ENCODE results near the gene CLIC4. TPM values are rescaled to one million over a fixed set of nuclear protein-coding genes. Genes with fewer than 3 reads are reported as not detected.
"Not testable (repeated sequence)": the region's sequence is repeated elsewhere in the genome, so short reads cannot be mapped to it uniquely, and the experiment has no call there.

CLIC4 gene
- 10 to 100 TPM; 15.3 to 29.8 TPM for polyA plus RNA-seq

DNA sequence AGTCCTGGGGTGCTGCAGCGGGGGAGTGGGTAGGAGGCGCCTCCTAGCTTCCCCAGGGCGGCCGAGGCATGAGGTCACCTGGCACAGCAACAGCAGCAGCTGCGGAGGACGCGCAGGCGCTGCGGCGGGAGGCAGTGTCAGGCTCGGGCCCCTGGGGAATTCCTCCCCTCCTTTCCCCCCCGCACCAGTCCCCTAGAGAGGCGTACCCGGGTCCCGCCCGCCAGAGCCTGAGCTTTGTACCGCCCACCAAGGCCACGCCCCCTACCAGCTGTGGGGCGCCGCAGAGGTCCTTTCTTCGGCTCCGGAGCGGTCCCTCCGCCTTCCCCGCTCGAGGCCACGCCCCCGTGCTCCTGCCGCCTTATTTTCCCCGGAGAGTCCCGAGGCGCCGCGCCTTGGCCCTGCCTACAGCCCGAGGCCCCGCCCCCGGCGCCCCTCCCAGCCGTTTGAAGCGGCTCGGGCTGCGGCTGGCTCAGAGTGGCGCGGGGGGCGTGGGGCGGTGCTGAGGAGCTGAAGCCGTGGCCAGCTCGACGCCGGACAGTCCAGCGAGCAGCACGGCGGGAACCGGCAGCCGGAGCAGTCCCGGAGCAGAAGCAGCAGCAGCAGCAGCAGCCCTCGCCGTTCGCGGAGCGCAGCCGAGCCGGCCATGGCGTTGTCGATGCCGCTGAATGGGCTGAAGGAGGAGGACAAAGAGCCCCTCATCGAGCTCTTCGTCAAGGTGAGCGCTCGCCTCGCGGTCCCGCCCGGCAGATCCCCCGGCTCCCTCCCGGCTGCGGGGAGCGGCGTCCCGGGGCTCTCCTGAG is at the start of gene CLIC4:
Gene CLIC4, plus strand, starts transcription at position 537 of the 800 bp plus-strand sequence. Its CDS starts 107 bp downstream, at position 644.
- WGBS, 2 donors = 0% methylated on average over 61 to 80 of the region's 80 CpGs
- Histone ChIP-seq H3K27me3 (ENCODE audit: control insufficient read depth in 1 of 2, insufficient read depth in 2 of 2, low read length in 2 of 2) (no peaks in the 10 kb centered on the region), H3K4me1 (ENCODE audit: control insufficient read depth in 2 of 2, insufficient read depth in 2 of 2, low read length in 1 of 2) (no peaks in the 10 kb centered on the region), H3K4me3 (ENCODE audit: low read depth in 1 of 2, low read length in 2 of 2) (peak within 1 kb of the TSS; percentile 62 to 88), H3K27ac (ENCODE audit: low read depth in 2 of 2, low read length in 1 of 2) (peak within 1 kb of the TSS; percentile 89), H3K36me3 (ENCODE audit: control insufficient read depth in 2 of 2, insufficient read depth in 2 of 2, low read length in 1 of 2) (no peaks in the 10 kb centered on the region), H3K9me3 (ENCODE audit: control insufficient read depth in 2 of 2, insufficient read depth in 1 of 2, low read depth in 1 of 2, low read length in 1 of 2) (no peaks in the 10 kb centered on the region)

DNA sequence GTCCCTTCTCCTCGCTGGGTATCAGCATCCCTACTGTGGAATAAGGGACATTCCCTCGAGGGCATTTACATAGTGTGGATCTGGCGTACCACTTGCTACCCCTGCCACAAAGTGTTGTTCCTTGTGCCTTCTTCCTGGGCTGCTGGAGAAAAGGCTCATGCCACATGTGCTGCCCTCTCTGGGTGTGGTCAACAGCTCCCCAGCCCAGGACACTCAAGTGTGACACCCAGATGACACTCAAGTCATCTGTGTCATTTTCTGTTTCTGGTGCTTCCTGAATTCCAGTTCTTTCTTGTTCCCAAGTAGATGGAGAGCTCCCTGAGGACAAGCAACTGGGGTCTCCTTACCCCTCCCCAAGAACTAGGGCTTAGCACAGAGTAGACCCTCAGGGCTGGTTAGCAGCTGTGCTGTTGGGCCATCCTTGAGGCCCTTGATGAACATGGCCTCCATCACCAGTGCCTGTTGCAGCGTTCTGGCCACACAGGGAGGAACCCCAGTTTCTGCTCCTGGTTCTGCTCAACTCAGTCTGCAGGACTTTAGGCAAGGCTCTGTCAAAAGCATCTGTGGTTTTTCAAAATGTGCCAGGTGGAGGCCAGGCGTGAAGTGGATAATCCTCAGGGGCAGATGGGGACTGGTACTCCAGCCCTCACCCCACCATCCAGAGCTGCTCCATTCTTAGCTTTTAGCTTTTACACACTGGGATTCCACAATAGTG is 49.0 kb upstream of the CLIC4 start:
- H3K4me1 ChIP-seq (ENCODE audit: control insufficient read depth in 2 of 2, insufficient read depth in 2 of 2, low read length in 1 of 2) = no peaks in the 10 kb centered on the region
- H3K4me3 ChIP-seq (ENCODE audit: low read depth in 1 of 2, low read length in 2 of 2) = no peak overlapping the region
- H3K27me3 ChIP-seq (ENCODE audit: control insufficient read depth in 1 of 2, insufficient read depth in 2 of 2, low read length in 2 of 2) = no peaks in the 10 kb centered on the region
- no peaks in the 10 kb centered on the region for H3K36me3 ChIP-seq (ENCODE audit: control insufficient read depth in 2 of 2, insufficient read depth in 2 of 2, low read length in 1 of 2)
- 88 to 90% methylated on average over 5 of the region's 5 CpGs for WGBS, 2 donors
- no peak overlapping the region for H3K27ac ChIP-seq (ENCODE audit: low read depth in 2 of 2, low read length in 1 of 2)
- H3K9me3 ChIP-seq (ENCODE audit: control insufficient read depth in 2 of 2, insufficient read depth in 1 of 2, low read depth in 1 of 2, low read length in 1 of 2) = no peaks in the 10 kb centered on the region

DNA sequence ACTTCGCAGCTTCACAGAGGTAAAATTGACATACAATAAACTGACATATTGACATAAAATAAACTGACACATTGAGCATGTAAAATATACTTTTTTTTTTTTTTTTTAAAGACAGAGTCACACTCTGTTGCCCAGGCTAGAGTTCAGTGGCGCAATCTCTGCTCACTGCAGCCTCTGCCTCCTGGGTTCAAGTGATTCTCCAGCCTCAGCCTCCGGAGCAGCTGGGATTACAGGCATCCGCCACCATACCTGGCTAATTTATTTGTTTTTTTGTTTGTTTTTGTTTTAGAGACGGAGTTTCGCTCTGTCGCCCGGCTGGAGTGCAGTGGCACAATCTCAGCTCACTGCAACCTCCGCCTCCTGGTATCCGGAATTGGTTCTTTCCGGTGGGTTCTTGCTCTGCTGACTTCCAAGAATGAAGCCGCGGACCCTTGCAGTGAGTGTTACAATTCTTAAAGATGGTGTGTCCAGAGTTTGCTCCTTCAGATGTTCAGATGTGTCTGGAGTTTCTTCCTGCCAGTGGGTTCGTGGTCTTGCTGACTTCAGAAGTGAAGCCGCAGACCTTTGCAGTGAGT is 48.4 kb upstream of the CLIC4 start:
- no peak overlapping the region for H3K27ac ChIP-seq (ENCODE audit: low read depth in 2 of 2, low read length in 1 of 2)
- no peak overlapping the region for H3K4me3 ChIP-seq (ENCODE audit: low read depth in 1 of 2, low read length in 2 of 2)
- 90% methylated on average over 15 of the region's 15 CpGs for WGBS, 2 donors
- no peaks in the 10 kb centered on the region for H3K4me1 ChIP-seq (ENCODE audit: control insufficient read depth in 2 of 2, insufficient read depth in 2 of 2, low read length in 1 of 2)
- no peaks in the 10 kb centered on the region for H3K27me3 ChIP-seq (ENCODE audit: control insufficient read depth in 1 of 2, insufficient read depth in 2 of 2, low read length in 2 of 2)
- no peaks in the 10 kb centered on the region for H3K9me3 ChIP-seq (ENCODE audit: control insufficient read depth in 2 of 2, insufficient read depth in 1 of 2, low read depth in 1 of 2, low read length in 1 of 2)
- no peaks in the 10 kb centered on the region for H3K36me3 ChIP-seq (ENCODE audit: control insufficient read depth in 2 of 2, insufficient read depth in 2 of 2, low read length in 1 of 2)

DNA sequence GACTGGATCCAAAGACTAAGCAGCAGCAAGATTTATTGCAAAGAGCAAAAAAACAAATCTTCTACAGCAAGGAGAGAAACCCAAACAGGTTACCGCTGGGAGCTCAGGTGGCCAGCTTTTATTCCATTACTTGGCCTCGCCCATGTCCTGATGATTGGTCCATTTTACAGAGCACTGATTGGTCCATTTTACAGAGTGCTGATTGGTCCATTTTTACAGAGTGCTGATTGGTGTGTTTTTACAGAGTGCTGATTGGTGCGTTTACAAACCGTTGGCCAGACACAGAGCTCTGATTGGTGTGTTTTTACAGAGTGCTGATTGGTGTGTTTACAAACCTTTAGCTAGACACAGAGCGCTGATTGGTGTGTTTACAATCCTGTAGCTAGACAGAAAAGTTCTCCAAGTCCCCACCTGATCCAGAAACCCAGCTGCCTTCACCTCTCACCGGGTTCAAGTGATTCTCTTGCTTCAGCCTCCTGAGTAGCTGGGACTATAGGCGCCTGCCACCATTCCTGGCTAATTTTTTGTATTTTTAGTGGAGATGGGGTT is 47.7 kb upstream of the CLIC4 start:
- 91 to 94% methylated on average over 7 of the region's 7 CpGs for WGBS, 2 donors
- not testable (repeated sequence) for H3K27me3 ChIP-seq (ENCODE audit: control insufficient read depth in 1 of 2, insufficient read depth in 2 of 2, low read length in 2 of 2); H3K4me3 ChIP-seq (ENCODE audit: low read depth in 1 of 2, low read length in 2 of 2); H3K9me3 ChIP-seq (ENCODE audit: control insufficient read depth in 2 of 2, insufficient read depth in 1 of 2, low read depth in 1 of 2, low read length in 1 of 2); H3K4me1 ChIP-seq (ENCODE audit: control insufficient read depth in 2 of 2, insufficient read depth in 2 of 2, low read length in 1 of 2); H3K27ac ChIP-seq (ENCODE audit: low read depth in 2 of 2, low read length in 1 of 2); H3K36me3 ChIP-seq (ENCODE audit: control insufficient read depth in 2 of 2, insufficient read depth in 2 of 2, low read length in 1 of 2)

DNA sequence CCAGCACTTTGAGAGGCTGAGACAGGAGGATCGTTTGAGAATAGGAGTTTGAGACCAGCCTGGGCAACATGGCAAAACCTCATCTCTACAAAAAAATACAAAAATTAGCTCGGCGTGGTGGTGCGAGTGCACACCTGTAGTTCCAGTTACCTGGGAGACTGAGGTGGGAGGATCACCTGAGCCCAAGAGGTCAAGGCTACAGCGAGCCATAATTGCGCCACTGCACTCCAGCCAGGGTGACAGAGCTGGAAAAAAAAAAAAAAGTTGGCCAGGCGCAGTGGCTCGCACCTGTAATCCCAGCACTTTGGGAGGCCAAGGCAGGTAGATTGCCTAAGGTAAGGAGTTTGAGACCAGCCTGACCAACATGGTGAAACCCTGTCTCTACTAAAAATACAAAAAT is 46.9 kb upstream of the CLIC4 start:
- H3K4me3 ChIP-seq (ENCODE audit: low read depth in 1 of 2, low read length in 2 of 2); H3K27ac ChIP-seq (ENCODE audit: low read depth in 2 of 2, low read length in 1 of 2); H3K9me3 ChIP-seq (ENCODE audit: control insufficient read depth in 2 of 2, insufficient read depth in 1 of 2, low read depth in 1 of 2, low read length in 1 of 2); H3K4me1 ChIP-seq (ENCODE audit: control insufficient read depth in 2 of 2, insufficient read depth in 2 of 2, low read length in 1 of 2); H3K27me3 ChIP-seq (ENCODE audit: control insufficient read depth in 1 of 2, insufficient read depth in 2 of 2, low read length in 2 of 2); H3K36me3 ChIP-seq (ENCODE audit: control insufficient read depth in 2 of 2, insufficient read depth in 2 of 2, low read length in 1 of 2): not testable (repeated sequence)
- 85 to 92% methylated on average over 8 of the region's 8 CpGs for WGBS, 2 donors

DNA sequence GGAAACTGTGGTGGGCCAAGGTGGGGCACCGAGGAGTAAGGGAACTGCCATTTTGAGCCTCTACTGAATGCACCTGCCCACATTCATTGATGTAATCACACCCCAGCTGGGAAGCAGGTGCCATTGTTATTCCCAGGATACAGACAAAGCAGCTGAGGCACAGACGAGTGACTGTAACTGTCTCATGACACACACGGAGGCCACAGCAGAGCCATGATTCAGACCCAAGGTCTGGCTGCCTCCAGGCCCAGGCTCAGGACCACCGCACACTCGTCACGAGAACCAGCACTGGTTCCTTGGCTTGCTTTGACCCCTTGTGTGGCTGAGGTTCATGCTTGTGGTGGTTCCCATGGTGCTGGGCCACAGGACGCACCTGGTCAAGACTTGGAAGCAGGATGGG is 45.6 kb upstream of the CLIC4 start:
- Histone ChIP-seq H3K4me1 (ENCODE audit: control insufficient read depth in 2 of 2, insufficient read depth in 2 of 2, low read length in 1 of 2) (no peaks in the 10 kb centered on the region), H3K27ac (ENCODE audit: low read depth in 2 of 2, low read length in 1 of 2) (no peak overlapping the region), H3K27me3 (ENCODE audit: control insufficient read depth in 1 of 2, insufficient read depth in 2 of 2, low read length in 2 of 2) (no peaks in the 10 kb centered on the region), H3K36me3 (ENCODE audit: control insufficient read depth in 2 of 2, insufficient read depth in 2 of 2, low read length in 1 of 2) (no peaks in the 10 kb centered on the region), H3K9me3 (ENCODE audit: control insufficient read depth in 2 of 2, insufficient read depth in 1 of 2, low read depth in 1 of 2, low read length in 1 of 2) (no peaks in the 10 kb centered on the region), H3K4me3 (ENCODE audit: low read depth in 1 of 2, low read length in 2 of 2) (no peak overlapping the region)
- 82 to 84% methylated on average over 7 of the region's 7 CpGs for WGBS, 2 donors

DNA sequence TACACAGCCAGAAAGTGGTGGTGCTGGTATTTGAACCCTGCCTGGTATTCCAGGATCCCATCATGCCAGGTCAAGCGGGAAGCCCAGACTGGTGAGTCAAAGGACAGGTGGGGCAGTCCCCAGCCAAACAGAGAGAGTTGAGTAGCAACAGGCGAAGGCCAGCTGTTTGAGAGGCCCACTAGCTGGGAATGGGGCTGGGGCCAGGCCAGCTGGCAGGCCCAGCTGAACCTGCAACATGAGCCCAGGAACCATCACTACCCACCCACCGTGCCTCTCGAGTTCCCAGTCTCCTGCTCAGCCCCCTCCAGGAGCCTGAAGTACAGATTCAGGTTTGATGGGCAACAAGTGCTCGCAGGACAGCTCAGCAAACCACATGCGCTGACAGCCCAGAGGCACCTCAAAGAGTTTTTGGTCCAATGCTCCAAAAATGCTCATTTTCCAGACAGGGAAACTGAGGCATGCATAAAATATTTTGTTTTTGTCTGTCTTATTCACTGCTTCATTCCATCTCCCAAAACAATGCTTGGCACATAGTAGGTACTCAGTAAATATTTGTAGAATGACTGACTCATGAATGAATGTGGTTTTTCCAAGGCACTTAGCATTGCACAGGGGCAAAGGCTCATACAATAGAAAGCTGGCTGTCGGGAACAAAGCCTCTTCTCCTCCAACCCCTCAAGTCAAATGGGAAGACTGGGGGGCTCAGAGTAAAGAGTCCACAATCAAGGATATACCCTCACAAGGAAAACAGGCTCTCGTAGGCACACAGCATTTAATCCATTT is 42.5 kb upstream of the CLIC4 start:
- WGBS, 2 donors = 77 to 78% methylated on average over 8 of the region's 8 CpGs

DNA sequence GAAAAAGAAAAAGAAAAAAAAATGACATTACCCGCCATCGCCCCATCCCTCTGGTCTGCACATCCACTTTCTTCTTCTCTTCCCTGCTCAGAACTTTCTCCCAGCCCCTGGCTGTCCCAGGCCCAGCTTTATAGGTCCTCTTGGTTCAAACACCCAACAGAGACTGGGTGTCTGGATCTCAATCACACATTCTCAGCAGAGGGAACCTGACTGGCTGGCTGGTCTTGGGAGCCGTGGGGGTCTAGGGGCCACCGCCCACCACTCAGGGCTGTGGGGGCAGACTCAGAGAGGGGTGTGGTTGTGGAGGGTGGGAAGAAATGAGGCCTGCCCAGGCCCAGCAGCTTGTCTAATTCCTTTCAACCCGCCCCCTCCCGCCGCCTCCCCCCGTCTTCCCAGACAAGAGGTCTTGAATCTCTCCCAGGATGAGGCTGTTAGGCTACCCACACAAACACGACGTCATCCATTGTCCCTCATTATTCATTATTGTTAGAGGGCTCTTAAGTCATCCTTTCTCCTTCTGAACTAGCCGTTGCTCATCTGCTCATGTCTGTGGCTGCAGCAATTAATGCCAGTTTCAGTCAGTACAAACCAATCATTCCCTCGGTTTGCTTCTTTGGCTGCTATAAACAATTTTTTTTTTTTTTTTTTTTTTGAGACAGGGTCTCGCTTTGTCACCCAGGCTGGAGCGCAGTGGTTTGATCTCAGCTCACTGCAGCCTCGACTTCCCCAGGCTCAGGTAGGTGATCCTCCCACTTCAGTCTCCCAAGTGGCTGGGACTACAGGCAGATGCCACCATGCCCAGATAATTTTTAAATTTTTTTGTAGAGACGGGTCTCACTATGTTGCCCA is 40.6 kb upstream of the CLIC4 start:
- H3K9me3 ChIP-seq (ENCODE audit: control insufficient read depth in 2 of 2, insufficient read depth in 1 of 2, low read depth in 1 of 2, low read length in 1 of 2) = no peaks in the 10 kb centered on the region
- H3K4me3 ChIP-seq (ENCODE audit: low read depth in 1 of 2, low read length in 2 of 2) = no peak overlapping the region

More for the DNA sequence above, 42.5 kb upstream of the CLIC4 start:
- Histone ChIP-seq H3K27ac (ENCODE audit: low read depth in 2 of 2, low read length in 1 of 2) (no peak overlapping the region), H3K4me1 (ENCODE audit: control insufficient read depth in 2 of 2, insufficient read depth in 2 of 2, low read length in 1 of 2) (no peaks in the 10 kb centered on the region), H3K27me3 (ENCODE audit: control insufficient read depth in 1 of 2, insufficient read depth in 2 of 2, low read length in 2 of 2) (no peaks in the 10 kb centered on the region), H3K4me3 (ENCODE audit: low read depth in 1 of 2, low read length in 2 of 2) (no peak overlapping the region), H3K36me3 (ENCODE audit: control insufficient read depth in 2 of 2, insufficient read depth in 2 of 2, low read length in 1 of 2) (no peaks in the 10 kb centered on the region), H3K9me3 (ENCODE audit: control insufficient read depth in 2 of 2, insufficient read depth in 1 of 2, low read depth in 1 of 2, low read length in 1 of 2) (no peaks in the 10 kb centered on the region)

More for the DNA sequence above, 40.6 kb upstream of the CLIC4 start:
- 70 to 72% methylated on average over 16 of the region's 16 CpGs for WGBS, 2 donors
- Histone ChIP-seq H3K27me3 (ENCODE audit: control insufficient read depth in 1 of 2, insufficient read depth in 2 of 2, low read length in 2 of 2) (no peaks in the 10 kb centered on the region), H3K4me1 (ENCODE audit: control insufficient read depth in 2 of 2, insufficient read depth in 2 of 2, low read length in 1 of 2) (no peaks in the 10 kb centered on the region), H3K27ac (ENCODE audit: low read depth in 2 of 2, low read length in 1 of 2) (peak overlapping the region in 1 of 2 donors; percentile 33), H3K36me3 (ENCODE audit: control insufficient read depth in 2 of 2, insufficient read depth in 2 of 2, low read length in 1 of 2) (no peaks in the 10 kb centered on the region)
